Glomerular endothelial cell (primary cell): ENCODE data around the gene PPIL3. TPM values are rescaled to one million over a fixed set of nuclear protein-coding genes. Genes with fewer than 3 reads are reported as not detected.

Experiments used
- total RNA-seq: library from RNA; depleted of rRNA; stranded (reverse); fragments of >200 nt; gene quantifications from 2 replicates; pipeline ENCODE4 v1.2.3, GENCODE V29; 2015

The PPIL3 gene
- total RNA-seq, 1 donor from 2014 or later, result 32.5 TPM

Other genes with a start within 250 kb of the PPIL3 start
- gene BZW1, start 77.2 kb downstream of the PPIL3 start, total RNA-seq, result 290 and 409 TPM in 2 replicates
- gene CLK1, start 24.4 kb downstream of the PPIL3 start, total RNA-seq, result 41.5 and 54.4 TPM in 2 replicates
- 12.1 and 13.5 TPM in 2 replicates for gene NIF3L1, start 294 bp upstream of the PPIL3 start, total RNA-seq
- 11.1 and 13.7 TPM in 2 replicates for gene ORC2, start 74.6 kb upstream of the PPIL3 start, total RNA-seq
- 6.2 and 11.0 TPM in 2 replicates for gene HYCC2, start 182.6 kb upstream of the PPIL3 start, total RNA-seq
- gene NDUFB3, start 182.9 kb upstream of the PPIL3 start, total RNA-seq, result 73.9 and 92.0 TPM in 2 replicates
- 183 and 240 TPM in 2 replicates for gene CFLAR, start 227.1 kb upstream of the PPIL3 start, total RNA-seq